ENCODE measurements around the gene PRRC2A.

Gene PRRC2A

DNA sequence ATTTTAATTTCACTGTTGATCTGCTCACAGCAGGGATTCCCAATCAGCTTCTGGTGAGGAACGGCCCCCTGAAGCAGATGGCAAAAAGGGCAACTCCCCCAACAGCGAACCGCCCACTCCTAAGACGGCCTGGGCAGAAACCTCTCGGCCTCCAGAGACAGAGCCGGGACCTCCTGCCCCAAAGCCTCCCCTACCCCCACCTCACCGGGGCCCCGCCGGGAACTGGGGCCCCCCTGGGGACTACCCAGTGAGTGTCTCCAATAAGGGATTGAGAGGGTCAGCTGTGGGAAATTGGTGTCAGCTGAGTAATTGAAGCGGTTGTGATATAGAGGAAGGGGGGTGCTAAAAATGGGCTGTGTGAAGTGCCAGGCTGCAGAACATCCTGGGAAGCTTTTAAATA, 6.4 kb downstream of the PRRC2A start:
- no peak for DNase-seq

DNA sequence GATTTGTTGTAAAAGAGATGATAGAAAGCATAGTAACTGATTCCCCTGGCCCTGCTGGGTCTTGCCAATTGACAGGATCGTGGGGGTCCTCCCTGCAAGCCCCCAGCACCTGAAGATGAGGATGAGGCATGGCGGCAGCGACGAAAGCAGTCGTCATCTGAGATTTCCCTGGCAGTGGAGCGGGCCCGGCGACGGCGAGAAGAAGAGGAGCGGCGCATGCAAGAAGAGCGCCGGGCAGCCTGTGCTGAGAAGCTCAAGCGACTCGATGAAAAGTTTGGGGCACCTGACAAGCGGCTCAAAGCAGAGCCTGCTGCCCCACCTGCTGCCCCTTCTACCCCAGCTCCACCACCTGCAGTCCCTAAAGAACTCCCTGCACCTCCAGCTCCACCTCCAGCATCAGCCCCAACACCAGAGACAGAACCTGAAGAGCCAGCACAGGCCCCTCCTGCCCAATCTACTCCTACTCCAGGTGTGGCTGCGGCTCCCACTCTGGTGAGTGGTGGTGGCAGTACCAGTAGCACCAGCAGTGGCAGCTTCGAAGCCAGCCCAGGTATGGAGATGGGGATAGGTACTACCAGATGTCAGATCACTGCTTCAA, 7.3 kb downstream of the PRRC2A start:
- no peak for DNase-seq

- DNase-seq: no peak
Measured at GRCh38 chr6:31629014-31629413, 8.5 kb downstream of the PRRC2A start.

- DNase-seq: no peak
Measured at GRCh38 chr6:31630177-31630934, 9.8 kb downstream of the PRRC2A start.

- DNase-seq: no peak
Measured at GRCh38 chr6:31631209-31631608, 10.7 kb downstream of the PRRC2A start.

DNA sequence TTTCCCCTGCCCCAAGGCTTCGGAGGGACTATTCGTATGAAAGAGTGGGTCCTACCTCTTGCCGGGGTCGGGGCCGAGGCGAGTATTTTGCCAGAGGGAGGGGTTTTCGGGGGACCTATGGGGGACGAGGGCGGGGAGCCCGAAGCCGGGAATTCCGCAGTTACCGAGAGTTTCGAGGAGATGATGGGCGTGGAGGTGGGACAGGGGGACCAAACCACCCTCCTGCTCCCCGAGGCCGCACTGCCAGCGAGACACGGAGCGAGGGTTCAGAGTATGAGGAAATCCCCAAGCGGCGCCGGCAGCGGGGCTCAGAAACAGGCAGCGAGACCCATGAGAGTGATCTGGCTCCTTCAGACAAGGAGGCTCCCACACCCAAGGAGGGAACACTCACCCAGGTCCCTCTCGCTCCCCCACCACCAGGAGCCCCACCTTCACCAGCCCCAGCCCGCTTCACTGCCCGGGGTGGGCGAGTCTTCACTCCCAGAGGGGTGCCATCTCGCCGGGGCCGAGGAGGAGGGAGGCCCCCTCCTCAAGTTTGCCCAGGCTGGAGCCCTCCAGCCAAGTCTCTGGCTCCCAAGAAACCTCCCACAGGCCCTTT, 11.3 kb downstream of the PRRC2A start:
- no peak for DNase-seq

DNA sequence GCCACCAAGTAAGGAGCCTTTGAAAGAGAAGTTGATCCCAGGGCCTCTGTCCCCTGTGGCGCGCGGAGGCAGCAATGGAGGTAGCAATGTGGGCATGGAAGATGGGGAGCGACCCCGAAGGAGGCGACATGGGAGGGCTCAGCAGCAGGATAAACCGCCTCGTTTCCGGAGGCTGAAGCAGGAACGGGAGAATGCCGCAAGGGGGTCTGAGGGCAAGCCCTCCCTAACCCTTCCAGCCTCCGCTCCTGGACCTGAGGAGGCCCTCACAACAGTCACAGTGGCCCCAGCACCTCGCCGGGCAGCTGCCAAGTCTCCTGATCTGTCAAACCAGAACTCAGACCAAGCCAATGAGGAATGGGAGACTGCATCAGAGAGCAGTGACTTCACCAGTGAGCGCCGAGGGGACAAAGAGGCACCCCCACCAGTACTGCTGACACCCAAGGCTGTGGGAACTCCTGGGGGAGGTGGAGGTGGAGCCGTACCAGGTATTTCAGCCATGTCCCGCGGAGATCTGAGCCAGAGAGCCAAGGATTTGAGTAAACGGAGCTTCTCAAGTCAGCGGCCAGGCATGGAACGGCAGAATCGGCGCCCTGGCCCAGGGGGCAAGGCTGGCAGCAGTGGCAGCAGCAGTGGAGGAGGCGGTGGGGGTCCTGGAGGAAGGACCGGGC, 11.9 kb downstream of the PRRC2A start:
- no peak for DNase-seq

- DNase-seq: no peak
Measured at GRCh38 chr6:31633447-31633846, 12.9 kb downstream of the PRRC2A start.

GRCh38 chr6:31634131-31634530, 13.6 kb downstream of the PRRC2A start:
- no peak for DNase-seq

DNA sequence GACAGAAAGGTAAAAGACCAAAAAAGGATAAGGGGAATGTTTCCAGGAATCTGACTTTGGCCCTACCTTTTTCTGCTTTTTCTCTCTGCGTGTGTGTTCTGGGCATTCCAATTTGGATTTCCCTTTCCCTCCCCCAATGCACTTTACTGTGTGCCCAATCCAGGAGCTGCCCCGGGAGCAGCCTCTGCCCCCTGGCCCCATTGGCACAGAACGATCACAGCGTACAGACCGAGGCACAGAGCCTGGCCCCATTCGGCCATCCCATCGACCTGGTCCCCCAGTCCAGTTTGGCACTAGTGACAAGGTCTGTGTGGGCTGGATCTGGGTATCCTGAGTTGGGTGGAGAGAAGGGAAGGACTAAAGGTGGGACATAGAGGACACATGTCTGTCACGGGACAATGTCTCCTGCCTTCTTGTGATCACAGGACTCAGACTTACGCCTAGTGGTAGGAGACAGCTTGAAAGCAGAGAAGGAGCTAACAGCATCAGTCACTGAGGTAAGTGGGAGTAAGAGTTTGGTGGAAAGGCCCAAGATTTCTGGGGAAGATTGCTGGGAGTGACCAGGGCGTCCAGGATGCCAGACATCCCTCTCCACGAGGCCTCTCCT, 14.6 kb downstream of the PRRC2A start:
- DNase-seq: no peak

DNA sequence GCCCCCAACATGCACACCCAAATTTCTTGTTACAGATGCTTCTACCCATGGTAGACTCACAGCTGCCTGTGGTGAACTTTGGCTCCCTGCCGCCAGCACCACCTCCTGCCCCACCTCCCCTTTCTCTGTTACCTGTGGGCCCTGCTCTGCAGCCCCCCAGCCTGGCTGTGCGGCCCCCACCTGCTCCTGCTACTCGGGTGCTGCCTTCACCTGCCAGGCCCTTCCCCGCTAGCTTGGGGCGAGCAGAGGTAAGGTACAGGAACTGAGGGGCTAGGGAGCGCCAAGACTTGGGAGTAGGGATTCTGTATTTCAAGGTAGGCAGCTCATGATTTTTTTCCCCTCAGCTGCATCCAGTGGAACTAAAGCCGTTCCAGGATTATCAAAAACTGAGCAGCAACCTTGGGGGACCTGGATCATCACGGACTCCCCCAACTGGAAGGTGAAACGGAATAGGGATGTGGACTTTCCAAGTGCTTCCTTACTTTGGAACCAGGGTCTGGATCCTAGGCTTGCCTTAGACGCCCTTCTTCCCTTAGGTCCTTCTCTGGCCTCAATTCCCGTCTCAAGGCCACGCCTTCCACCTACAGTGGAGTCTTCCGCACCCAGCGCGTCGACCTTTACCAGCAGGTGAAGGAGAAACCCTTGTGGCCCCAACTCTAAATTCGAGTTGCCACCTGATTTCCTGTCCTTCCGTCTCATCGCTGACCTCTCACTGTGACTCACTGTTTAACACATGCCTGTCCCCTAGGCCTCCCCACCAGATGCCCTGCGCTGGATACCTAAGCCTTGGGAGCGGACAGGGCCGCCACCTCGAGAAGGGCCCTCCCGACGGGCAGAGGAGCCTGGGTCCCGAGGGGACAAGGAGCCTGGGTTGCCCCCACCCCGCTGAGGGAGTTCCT, 16.4 kb downstream of the PRRC2A start:
- DNase-seq: no peak

GRCh38 chr6:31639043-31639442, 18.5 kb downstream of the PRRC2A start:
- DNase-seq: no peak

- DNase-seq: no peak
Measured at GRCh38 chr6:31639449-31639861, 18.9 kb downstream of the PRRC2A start.

DNA sequence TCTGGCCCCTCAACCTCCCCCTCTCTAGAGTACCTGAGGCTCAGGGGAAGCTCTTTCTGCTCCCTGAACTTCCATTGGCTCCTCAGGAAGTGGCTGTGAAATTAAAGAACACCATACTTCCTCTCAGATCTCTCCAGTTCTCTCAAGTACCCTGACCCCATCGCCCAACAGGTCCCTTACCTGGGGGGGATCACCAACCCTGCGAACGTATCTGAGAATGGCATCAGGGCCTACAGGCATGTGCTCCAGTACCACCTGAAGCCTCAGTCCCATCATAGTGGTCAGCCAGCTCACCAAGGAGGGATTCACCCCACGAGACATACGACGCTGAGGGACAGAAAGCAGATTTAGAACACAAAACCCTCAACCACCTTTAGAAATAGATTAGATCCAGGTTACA, 20.1 kb downstream of the PRRC2A start:
- DNase-seq: no peak

- no peak for DNase-seq
Measured at GRCh38 chr6:31641370-31641769, 20.9 kb downstream of the PRRC2A start.

GRCh38 chr6:31642798-31643570, 22.5 kb downstream of the PRRC2A start:
- no peak for DNase-seq

DNA sequence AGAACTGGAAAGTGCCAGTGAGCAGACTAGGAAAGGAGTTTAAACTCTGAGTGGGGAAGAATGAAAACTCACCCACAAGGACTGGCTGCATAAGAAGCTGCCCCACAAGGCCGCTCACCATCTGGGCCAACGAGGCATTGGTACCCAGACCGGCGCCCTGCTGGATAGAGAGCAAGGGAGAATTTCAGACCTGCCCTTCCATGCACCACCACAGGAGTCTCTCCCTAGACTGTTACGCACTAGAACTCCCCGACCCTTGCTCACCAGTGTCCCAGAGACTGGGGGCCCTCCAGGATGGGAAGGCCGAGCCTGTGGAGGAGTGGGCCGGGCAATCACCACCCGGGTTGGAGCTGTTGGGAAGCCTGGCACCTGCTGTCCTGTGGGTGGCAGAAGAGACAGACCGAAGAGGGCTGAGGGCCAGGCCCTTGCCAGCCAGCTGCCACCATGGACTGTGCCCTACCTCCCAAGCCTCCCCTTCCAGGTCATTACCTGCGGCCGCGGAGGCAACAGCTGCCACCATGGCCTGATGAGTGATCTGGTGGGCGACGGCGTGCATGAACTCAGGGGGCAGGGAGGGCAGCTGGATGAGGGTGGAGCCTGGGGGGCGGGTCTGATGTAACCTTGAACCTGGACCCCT, 23.4 kb downstream of the PRRC2A start:
- no peak for DNase-seq

DNA sequence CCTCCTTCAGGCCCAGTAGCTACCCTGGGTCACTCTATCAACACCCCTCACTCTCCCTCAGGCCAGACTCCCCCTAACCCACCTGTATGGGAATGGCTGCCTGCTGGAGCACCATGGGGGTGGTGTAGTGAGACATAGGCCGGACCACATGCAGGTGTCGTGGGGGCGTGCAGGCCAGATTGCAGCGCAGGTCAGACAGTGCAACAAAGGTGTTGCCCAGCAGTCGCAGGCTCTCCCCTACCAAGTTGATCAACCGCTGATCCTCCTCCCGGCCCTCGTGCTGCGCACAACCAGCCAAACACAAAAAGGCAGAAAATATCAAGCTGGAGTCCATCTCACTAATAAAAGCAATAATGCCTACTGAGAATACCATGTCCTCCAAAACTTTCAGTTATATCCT, 24.8 kb downstream of the PRRC2A start:
- no peak for DNase-seq

GRCh38 chr6:31651602-31652191, 31.2 kb downstream of the PRRC2A start:
- peak; percentile 73 to 76 for DNase-seq

- DNase-seq: peak; percentile 99 to 100
Measured at GRCh38 chr6:31652925-31653724, 32.6 kb downstream of the PRRC2A start.
